ENCODE measurements around the gene CLDN7.

CLDN7 gene

DNA sequence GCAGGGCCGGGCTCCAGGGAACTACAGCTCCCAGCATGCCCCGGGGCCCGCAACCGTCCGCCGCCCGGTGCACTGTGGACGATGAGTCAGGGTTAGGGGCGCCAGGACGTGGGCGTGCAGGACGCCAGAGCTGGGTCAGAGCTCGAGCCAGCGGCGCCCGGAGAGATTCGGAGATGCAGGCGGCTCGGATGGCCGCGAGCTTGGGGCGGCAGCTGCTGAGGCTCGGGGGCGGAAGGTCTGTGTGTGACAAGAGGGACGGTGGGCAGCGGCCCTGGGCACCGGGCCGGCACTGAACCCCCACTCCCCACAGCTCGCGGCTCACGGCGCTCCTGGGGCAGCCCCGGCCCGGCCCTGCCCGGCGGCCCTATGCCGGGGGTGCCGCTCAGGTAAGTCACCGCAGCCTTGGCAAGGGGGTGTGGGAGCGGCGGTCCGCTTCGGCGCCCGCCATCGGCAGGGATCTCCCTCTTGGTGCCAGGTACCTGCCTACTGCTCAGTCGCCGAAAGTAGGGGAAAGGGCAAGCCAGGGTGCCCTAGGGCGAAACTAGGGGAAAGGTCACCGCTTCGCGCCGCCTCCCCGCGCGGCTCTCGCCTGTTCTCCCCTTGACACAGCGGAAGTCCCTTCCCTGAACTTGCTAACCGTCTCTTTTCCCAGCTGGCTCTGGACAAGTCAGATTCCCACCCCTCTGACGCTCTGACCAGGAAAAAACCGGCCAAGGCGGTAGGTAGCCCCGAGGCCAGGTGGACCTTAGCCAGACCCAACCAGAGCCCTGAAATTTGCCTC is 42.3 kb downstream of the CLDN7 start, which contains the start of the genes ACADVL and DLG4:
TSS of gene ACADVL (plus strand) at position 127 of the 781 bp plus-strand sequence. CDS start at position 174, 47 bp downstream.
TSS of gene DLG4 (minus strand) at position 25 of the 781 bp plus-strand sequence.
- Mint-ChIP-seq H3K27ac (peak within 1 kb of the TSS; percentile 99), H3K27me3 (no peaks in the 10 kb centered on the region), H3K4me3 (peak within 1 kb of the TSS; percentile 99), H3K4me1 (peaks cover 50 to 67% of the 10 kb centered on the region in 2 donors), H3K36me3 (peaks cover 25 to 43% of the 10 kb centered on the region in 2 donors), H3K9me3 (no peaks in the 10 kb centered on the region)
- ATAC-seq (replicated peaks), result peak; percentile 81 to 85
- peak; percentile 83 for DNase-seq

- Mint-ChIP-seq H3K4me1 (peaks cover 57 to 74% of the 10 kb centered on the region in 2 donors), H3K27me3 (no peaks in the 10 kb centered on the region), H3K36me3 (peaks cover 22 to 39% of the 10 kb centered on the region in 2 donors), H3K27ac (peak overlapping the region; percentile 99), H3K4me3 (peak overlapping the region; percentile 99), H3K9me3 (no peaks in the 10 kb centered on the region)
- no peak for ATAC-seq (replicated peaks)
- DNase-seq, result no peak
These were observed 43.0 kb downstream of the CLDN7 start for GRCh38 chr17:7219229-7219811.

- H3K27me3 Mint-ChIP-seq, result no peaks in the 10 kb centered on the region
- H3K27ac Mint-ChIP-seq, result peak overlapping the region; percentile 85
- H3K4me3 Mint-ChIP-seq, result peak overlapping the region; percentile 26 to 99
These were observed 43.5 kb downstream of the CLDN7 start for GRCh38 chr17:7218758-7219157.

DNA sequence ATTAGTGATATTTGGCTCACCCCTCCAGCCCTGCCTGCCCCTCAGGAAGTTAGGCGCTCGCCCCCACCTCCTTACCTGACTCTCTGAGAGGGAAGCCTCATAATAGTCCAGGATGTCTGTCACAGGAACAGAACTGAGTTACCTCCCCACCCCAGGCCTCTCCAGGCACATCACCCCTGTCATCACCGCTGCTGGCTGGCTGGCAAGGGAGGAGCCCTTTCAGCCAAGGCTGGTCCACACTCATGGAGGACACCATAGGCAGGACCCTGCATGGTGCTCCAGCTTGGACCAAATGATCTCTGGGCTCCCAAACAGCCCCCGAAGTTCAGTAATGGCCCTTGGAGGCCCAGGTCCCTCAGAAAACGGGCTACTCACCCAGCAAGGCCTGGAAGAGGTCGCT is 44.1 kb downstream of the CLDN7 start:
- Mint-ChIP-seq H3K4me1 (peaks cover 67 to 85% of the 10 kb centered on the region in 2 donors), H3K27me3 (peaks cover 0 to 6% of the 10 kb centered on the region in 2 donors), H3K36me3 (peaks cover 13 to 29% of the 10 kb centered on the region in 2 donors), H3K4me3 (peak overlapping the region in 1 of 2 donors; percentile 32), H3K9me3 (no peaks in the 10 kb centered on the region), H3K27ac (peak overlapping the region; percentile 22)
- DNase-seq, result no peak
- no peak for ATAC-seq (replicated peaks)

More at GRCh38 chr17:7218758-7219157, 43.5 kb downstream of the CLDN7 start:
- peaks cover 18 to 35% of the 10 kb centered on the region in 2 donors for H3K36me3 Mint-ChIP-seq
- H3K9me3 Mint-ChIP-seq, result no peaks in the 10 kb centered on the region
- peaks cover 63 to 80% of the 10 kb centered on the region in 2 donors for H3K4me1 Mint-ChIP-seq
- DNase-seq (no peak), ATAC-seq (replicated peaks) (no peak)

DNA sequence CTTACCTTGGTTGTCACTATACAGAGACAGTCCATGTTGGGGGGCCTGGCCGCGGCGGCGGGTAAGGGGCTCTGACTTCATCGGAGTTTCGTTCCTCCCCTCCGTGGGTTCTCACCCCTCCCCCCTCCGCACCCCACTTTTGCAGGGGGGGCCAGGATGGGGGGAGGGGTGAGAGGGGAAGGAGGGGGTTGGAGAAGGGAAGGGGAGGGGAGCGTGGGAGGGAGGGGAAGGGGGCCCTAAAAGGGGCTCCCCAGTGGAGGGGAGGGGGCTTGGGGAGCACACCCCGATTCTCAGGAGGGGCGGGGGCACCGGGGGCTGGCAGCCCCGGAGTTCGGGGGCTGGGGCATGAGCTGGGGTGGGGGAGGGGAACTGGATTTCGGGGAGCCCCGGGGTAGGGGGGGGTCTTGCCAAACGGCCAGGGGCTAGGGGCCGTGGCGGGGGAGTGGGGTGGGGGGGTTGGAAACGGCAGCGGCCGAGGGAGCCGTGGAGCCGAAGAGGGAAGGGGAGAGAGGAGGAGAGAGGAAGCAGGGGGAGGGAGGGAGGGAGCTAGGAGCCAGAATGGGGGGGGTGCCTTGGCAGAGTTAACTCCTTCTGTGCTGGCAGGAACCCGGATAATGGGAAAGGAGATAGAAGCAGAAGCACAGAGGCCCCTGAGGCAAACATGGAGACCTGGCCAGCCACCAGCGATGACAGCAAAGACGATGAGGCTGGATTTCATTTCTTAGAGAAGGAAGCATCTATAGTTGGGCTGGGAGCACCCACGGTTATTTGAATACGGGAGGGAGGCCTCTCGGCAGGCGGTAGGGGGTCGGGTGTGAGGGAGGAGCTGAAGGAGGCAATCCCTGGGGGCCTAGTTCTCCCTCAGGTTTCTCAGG is 44.9 kb downstream of the CLDN7 start:
- H3K4me3 Mint-ChIP-seq, result peak overlapping the region; percentile 62 to 68
- H3K4me1 Mint-ChIP-seq, result peaks cover 67 to 83% of the 10 kb centered on the region in 2 donors
- ATAC-seq (replicated peaks) (no peak), DNase-seq (no peak)
- H3K27me3 Mint-ChIP-seq, result peaks cover 0 to 7% of the 10 kb centered on the region in 2 donors
- H3K36me3 Mint-ChIP-seq, result peaks cover 13 to 22% of the 10 kb centered on the region in 2 donors
- no peaks in the 10 kb centered on the region for H3K9me3 Mint-ChIP-seq
- peak overlapping the region; percentile 76 for H3K27ac Mint-ChIP-seq

- no peak overlapping the region for H3K27ac Mint-ChIP-seq
- peaks cover 10 to 13% of the 10 kb centered on the region in 2 donors for H3K36me3 Mint-ChIP-seq
- H3K4me1 Mint-ChIP-seq, result peaks cover 65 to 74% of the 10 kb centered on the region in 2 donors
- no peak for DNase-seq
- peaks cover 0 to 13% of the 10 kb centered on the region in 2 donors for H3K27me3 Mint-ChIP-seq
- peak overlapping the region; percentile 23 to 38 for H3K4me3 Mint-ChIP-seq
- no peak for ATAC-seq (replicated peaks)
- no peaks in the 10 kb centered on the region for H3K9me3 Mint-ChIP-seq
These were observed 45.8 kb downstream of the CLDN7 start for GRCh38 chr17:7216242-7217112.

GRCh38 chr17:7215652-7216180 is 46.6 kb downstream of the CLDN7 start:
- peak overlapping the region in 1 of 2 donors; percentile 23 for H3K4me3 Mint-ChIP-seq
- H3K27me3 Mint-ChIP-seq, result peaks cover 0 to 14% of the 10 kb centered on the region in 2 donors
- no peak overlapping the region for H3K27ac Mint-ChIP-seq
- ATAC-seq (replicated peaks) (no peak), DNase-seq (no peak)
- H3K4me1 Mint-ChIP-seq, result peaks cover 58 to 67% of the 10 kb centered on the region in 2 donors
- peaks cover 2 to 5% of the 10 kb centered on the region in 2 donors for H3K36me3 Mint-ChIP-seq
- no peaks in the 10 kb centered on the region for H3K9me3 Mint-ChIP-seq

- no peak for DNase-seq
- peaks cover 0 to 20% of the 10 kb centered on the region in 2 donors for H3K27me3 Mint-ChIP-seq
- peaks cover 53 to 61% of the 10 kb centered on the region in 2 donors for H3K4me1 Mint-ChIP-seq
- H3K27ac Mint-ChIP-seq, result peak overlapping the region; percentile 97
- peaks cover 0 to 2% of the 10 kb centered on the region in 2 donors for H3K36me3 Mint-ChIP-seq
- no peaks in the 10 kb centered on the region for H3K9me3 Mint-ChIP-seq
- H3K4me3 Mint-ChIP-seq, result peak overlapping the region; percentile 86 to 97
- no peak for ATAC-seq (replicated peaks)
These were observed 47.1 kb downstream of the CLDN7 start for GRCh38 chr17:7215136-7215638.

- Mint-ChIP-seq H3K27ac (peak overlapping the region; percentile 97), H3K4me1 (peaks cover 49 to 58% of the 10 kb centered on the region in 2 donors), H3K36me3 (no peaks in the 10 kb centered on the region), H3K9me3 (no peaks in the 10 kb centered on the region), H3K27me3 (peaks cover 0 to 24% of the 10 kb centered on the region in 2 donors), H3K4me3 (peak overlapping the region; percentile 86 to 97)
- DNase-seq, result peak; percentile 99
- peak; percentile 77 to 87 for ATAC-seq (replicated peaks)
These were observed 47.8 kb downstream of the CLDN7 start for GRCh38 chr17:7214300-7215135.

GRCh38 chr17:7213895-7214299 is 48.4 kb downstream of the CLDN7 start:
- Mint-ChIP-seq H3K9me3 (no peaks in the 10 kb centered on the region), H3K4me3 (peak overlapping the region; percentile 86 to 97), H3K27me3 (peaks cover 0 to 24% of the 10 kb centered on the region in 2 donors), H3K36me3 (no peaks in the 10 kb centered on the region), H3K4me1 (peaks cover 45 to 51% of the 10 kb centered on the region in 2 donors), H3K27ac (peak overlapping the region; percentile 97)
- ATAC-seq (replicated peaks) (peak; percentile 8 to 12), DNase-seq (no peak)

DNA sequence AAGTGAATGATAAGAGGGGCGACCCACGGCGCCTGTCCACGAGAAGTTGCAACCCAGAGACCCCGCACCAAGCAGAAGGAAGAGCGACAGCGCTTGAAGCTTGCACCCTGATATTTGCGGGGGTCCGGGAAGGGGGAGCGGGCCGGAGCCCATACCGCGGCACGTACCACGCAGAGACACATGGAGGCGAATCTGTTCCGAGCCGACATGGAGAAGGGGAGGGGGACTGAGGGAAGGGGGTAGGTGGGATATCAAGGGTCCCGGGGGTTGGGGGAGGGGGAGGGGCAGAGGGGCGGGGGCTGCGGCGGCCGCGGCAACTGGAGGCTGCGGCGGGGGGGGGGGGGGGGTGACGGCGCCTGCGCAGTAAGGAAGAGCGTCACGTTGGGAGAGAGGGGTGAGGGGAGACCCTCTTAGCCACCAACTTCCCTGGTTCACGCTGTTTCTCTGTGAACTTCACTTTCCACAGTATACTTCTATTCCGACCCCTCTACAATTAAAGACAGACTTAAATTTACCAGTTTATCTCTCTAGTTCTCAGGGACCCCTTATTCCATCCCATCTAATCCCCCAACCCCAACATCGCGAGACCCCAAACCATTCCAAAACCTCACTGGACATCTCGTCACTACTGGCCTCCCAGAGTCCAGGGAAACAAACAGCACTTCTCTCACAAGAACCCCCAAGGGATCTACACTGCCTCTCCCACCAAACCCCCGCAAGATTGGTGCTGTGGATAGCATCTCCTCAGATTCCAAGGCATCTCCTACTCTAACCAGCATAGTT is 50.6 kb downstream of the CLDN7 start:
- DNase-seq (no peak), ATAC-seq (replicated peaks) (no peak)
- H3K36me3 Mint-ChIP-seq, result no peaks in the 10 kb centered on the region
- no peaks in the 10 kb centered on the region for H3K9me3 Mint-ChIP-seq
- H3K27ac Mint-ChIP-seq, result no peak overlapping the region
- H3K27me3 Mint-ChIP-seq, result peaks cover 0 to 24% of the 10 kb centered on the region in 2 donors
- no peak overlapping the region for H3K4me3 Mint-ChIP-seq
- H3K4me1 Mint-ChIP-seq, result peaks cover 31 to 35% of the 10 kb centered on the region in 2 donors

All from stimulated activated naive B cell treated with anti-CD40 and anti-IgM and Interleukin-4, amounts not matched to agents 10 μg/mL and 1 μg/mL and 100 μg/mL, for 72 hours (primary cell).